Upper lobe of left lung (tissue), 4 donors: ENCODE measurements around the gene NEUROG1.

Experiments
- POLR2A ChIP-seq, 4 donors: fragments of 450-650 bp; IDR thresholded peaks; one replicate each; pipeline ENCODE4 v1.5.1; 2016 to 2017; ENCODE audit warnings: antibody characterized with exemption in 4 of 4, mild to moderate bottlenecking in 2 of 4
- POLR2AphosphoS5 ChIP-seq, 2 donors: sonication (generic); formaldehyde crosslinking; IDR thresholded peaks; one replicate each; pipeline ENCODE4 v1.5.1; 2017; ENCODE audit warnings: antibody characterized with exemption in 2 of 2
- TF ChIP-seq, protein P1 (sequence below), 6 experiments: fragments of 450-650 bp in 4 of 6; fragments of 200-600 bp in 2 of 6; sonication (generic) in 2 of 6; IDR thresholded peaks; one replicate each; pipeline ENCODE4 v1.5.1; 2016 to 2019; ENCODE audit warnings: antibody characterized with exemption in 6 of 6

- TF ChIP-seq, protein P1, sequence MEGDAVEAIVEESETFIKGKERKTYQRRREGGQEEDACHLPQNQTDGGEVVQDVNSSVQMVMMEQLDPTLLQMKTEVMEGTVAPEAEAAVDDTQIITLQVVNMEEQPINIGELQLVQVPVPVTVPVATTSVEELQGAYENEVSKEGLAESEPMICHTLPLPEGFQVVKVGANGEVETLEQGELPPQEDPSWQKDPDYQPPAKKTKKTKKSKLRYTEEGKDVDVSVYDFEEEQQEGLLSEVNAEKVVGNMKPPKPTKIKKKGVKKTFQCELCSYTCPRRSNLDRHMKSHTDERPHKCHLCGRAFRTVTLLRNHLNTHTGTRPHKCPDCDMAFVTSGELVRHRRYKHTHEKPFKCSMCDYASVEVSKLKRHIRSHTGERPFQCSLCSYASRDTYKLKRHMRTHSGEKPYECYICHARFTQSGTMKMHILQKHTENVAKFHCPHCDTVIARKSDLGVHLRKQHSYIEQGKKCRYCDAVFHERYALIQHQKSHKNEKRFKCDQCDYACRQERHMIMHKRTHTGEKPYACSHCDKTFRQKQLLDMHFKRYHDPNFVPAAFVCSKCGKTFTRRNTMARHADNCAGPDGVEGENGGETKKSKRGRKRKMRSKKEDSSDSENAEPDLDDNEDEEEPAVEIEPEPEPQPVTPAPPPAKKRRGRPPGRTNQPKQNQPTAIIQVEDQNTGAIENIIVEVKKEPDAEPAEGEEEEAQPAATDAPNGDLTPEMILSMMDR (IDR thresholded peaks at IDR 0.05) = no peak
- TF ChIP-seq POLR2A (IDR thresholded peaks at IDR 0.05) (no peak), POLR2AphosphoS5 (IDR thresholded peaks at IDR 0.05) (no peak)
Observed at GRCh38 chr5:135521964-135522363, 13.8 kb downstream of the NEUROG1 start.
